Gastrocnemius medialis (tissue), 4 donors: Measurements from ENCODE around the gene CLRN1.

Source experiments
- CTCF ChIP-seq, 5 experiments: fragments of 450-650 bp in 3 of 5; fragments of 200-600 bp in 2 of 5; sonication (generic) in 2 of 5; IDR thresholded peaks in 4 of 5; conservative IDR thresholded peaks in 1 of 5; 1 replicate in 4 of 5; 2 replicates in 1 of 5; pipeline ENCODE4 v1.5.1; 2016 to 2019; ENCODE audit warnings: antibody characterized with exemption in 5 of 5, mild to moderate bottlenecking in 3 of 5, moderate library complexity in 3 of 5
- POLR2A ChIP-seq, 2 donors: fragments of 450-650 bp; IDR thresholded peaks; one replicate each; pipeline ENCODE4 v1.6.1; 2017; ENCODE audit warnings: antibody characterized with exemption in 2 of 2, mild to moderate bottlenecking in 2 of 2, moderate library complexity in 2 of 2

DNA sequence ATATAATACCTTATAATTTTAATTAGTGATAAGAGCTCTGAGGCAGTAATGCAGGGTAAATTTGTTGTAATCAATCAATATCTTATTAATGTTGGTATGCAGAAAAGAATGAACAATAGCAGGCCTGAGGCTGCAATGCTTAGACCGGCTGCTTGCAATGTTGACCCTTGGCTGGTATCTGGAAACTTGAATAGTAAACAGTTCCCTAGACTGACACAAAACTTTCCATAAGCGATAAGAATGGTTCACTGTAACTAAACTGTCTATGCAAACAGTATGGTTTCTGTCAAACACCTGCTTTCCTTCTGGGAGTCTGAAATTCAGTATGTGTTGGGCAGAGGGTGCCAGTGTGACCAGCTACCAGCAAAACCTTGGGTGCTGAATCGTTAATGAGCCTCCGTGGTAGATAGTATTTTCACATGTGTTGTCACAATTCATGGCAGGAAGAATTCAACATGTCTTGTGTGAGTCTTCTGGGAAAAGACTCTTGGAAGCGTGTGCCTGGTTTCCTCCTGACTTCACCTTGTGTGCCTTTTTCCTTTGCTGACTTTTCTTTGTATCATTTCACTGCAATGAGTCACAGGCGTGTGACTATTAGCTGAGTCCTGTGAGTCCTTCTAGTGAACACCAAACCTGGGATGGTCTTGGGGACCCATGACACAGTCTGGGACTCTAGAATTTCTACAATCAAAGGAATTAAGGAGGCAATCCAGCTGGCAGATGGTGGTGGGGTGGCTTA is 30.7 kb upstream of the CLRN1 start:
- TF ChIP-seq CTCF (IDR thresholded peaks at IDR 0.05 in 4 of 5, conservative IDR thresholded peaks at IDR 0.05 in 1 of 5): no peak
- TF ChIP-seq POLR2A (IDR thresholded peaks at IDR 0.05): no peak
